H1 (cell line): ENCODE measurements around the gene FHIT. TPM values are rescaled to one million over a fixed set of nuclear protein-coding genes. Genes with fewer than 3 reads are reported as not detected.

Experiments used
- CTBP2 ChIP-seq: IDR thresholded peaks from 2 replicates; pipeline ENCODE4 v1.7.0; 2011; ENCODE audit warnings: borderline replicate concordance, mild to moderate bottlenecking, moderate library complexity, mixed read lengths, low read length; ENCODE audit not compliant: insufficient read depth, insufficient read length
- JUN ChIP-seq: IDR thresholded peaks from 2 replicates; pipeline ENCODE4 v1.6.1; 2011; ENCODE audit warnings: low read depth, mild to moderate bottlenecking, improper control_type of control experiment, low read length
- NANOG ChIP-seq: IDR thresholded peaks from 2 replicates; pipeline ENCODE4 v1.6.1; 2011; ENCODE audit warnings: low read length, low read depth, mild to moderate bottlenecking, inconsistent platforms; ENCODE audit not compliant: insufficient read depth, poor library complexity, severe bottlenecking
- SUZ12 ChIP-seq: fragments of 200-600 bp; sonication (generic); IDR thresholded peaks from 2 replicates; pipeline ENCODE4 v1.6.1; 2012; ENCODE audit warnings: mild to moderate bottlenecking, inconsistent platforms, low read length, moderate library complexity, mixed read lengths
- TAF1 ChIP-seq: IDR thresholded peaks from 2 replicates; pipeline ENCODE4 v1.6.1; 2011; ENCODE audit warnings: mild to moderate bottlenecking, low read depth, low read length
- YY1 ChIP-seq: IDR thresholded peaks from 2 replicates; pipeline ENCODE4 v1.6.1; 2011; ENCODE audit warnings: low read depth, mild to moderate bottlenecking, low read length
- polyA plus RNA-seq, 7 experiments: library from polyadenylated mRNA; depleted of rRNA in 3 of 7; stranded (reverse) in 5 of 7; unstranded in 2 of 7; fragments of >200 nt in 5 of 7; fragments of 200-250 nt in 2 of 7; gene quantifications; 1 replicate in 5 of 7; 2 replicates in 1 of 7; 4 replicates in 1 of 7; pipeline versions ENCODE4 v1.2.1 to v1.2.3, GENCODE V29; 2011 to 2013; ENCODE audit warnings: missing spikeins in 2 of 7, mixed read lengths in 2 of 7
- total RNA-seq: library from RNA; stranded (reverse); fragmentation: NEBNext Ultra II Directional; extraction: Animal tissue kit (Norgen Biotek cat#: 25700); gene quantifications from 2 replicates; pipeline ENCODE4 v1.2.1, GENCODE V29; 2021
- TF ChIP-seq, protein P1 (sequence below): IDR thresholded peaks from 2 replicates; pipeline ENCODE4 v1.6.1; 2011; ENCODE audit warnings: low read length, improper control_type of control experiment

Gene FHIT
- total and polyA plus RNA-seq, 2 of the 8 experiments (the other 6 are each of a cell fraction or from before 2014, with no cell fraction given): 1.2 to 3.2 TPM

DNA sequence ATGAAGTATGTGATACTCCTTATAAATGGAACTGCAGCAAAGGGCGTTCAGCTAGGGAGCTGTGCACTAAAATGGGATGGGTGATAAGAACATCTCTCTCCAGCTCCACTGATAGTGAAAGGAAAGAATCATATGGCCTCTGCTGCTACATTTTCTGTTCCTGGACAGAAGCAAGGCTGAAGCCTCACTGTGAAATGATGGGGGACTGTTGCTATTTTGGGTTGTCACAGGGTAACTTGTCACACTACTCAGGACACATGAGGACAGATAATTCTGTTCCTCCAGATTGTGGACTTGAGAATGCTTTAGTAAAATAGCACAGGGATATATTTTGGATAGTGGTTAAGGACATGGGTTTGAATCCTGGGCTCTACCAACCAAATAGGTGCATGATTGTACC lies 423.6 kb downstream of the FHIT start (continued):
- TF ChIP-seq NANOG (no peak), YY1 (no peak), CTBP2 (no peak), SUZ12 (no peak), TAF1 (no peak), JUN (no peak)
- TF ChIP-seq, protein P1, sequence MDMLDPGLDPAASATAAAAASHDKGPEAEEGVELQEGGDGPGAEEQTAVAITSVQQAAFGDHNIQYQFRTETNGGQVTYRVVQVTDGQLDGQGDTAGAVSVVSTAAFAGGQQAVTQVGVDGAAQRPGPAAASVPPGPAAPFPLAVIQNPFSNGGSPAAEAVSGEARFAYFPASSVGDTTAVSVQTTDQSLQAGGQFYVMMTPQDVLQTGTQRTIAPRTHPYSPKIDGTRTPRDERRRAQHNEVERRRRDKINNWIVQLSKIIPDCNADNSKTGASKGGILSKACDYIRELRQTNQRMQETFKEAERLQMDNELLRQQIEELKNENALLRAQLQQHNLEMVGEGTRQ: no peak
- TF ChIP-seq, all 59 proteins: peak for 0
